NCI-H2196 treated with DMSO at 0.1 percent for 48 hours (cell line): Measurements from ENCODE around the gene STARD6.
"Not testable (repeated sequence)": the region's sequence is repeated elsewhere in the genome, so short reads cannot be mapped to it uniquely, and the experiment has no call there.

Experiments
- DNase-seq: peaks from one replicate; lab custom pipeline; 2025; ENCODE audit not compliant: unreplicated experiment; lab: John Stamatoyannopoulos, UW

The STARD6 gene

GRCh38 chr18:54338230-54338629 is 19.4 kb downstream of the STARD6 start:
- DNase-seq = no peak

DNA sequence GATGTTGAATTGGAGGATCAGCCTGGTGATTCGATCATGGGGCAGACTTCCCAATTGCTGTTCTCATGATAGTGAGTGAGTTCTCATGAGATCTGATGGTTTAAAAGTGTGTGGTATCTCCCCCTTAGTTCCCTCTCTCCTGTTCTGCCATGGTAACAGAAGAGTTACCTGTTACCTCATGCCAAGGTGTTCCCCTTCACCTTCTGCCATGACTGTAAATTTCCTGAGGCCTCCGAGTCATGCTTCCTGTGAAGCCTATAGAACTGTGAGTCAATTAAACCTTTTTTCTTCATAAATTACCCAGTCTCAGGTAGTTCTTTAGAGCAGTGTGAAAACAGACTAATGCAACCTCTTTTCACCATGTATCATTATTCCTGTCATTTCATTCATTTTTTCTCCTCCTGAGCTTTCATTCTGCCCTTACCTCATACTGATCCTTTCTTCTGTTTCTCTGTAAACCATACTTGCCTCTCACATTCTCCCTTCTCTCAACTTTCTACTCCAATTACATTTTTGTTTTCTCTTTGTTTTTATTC is 22.0 kb downstream of the STARD6 start:
- no peak for DNase-seq

GRCh38 chr18:54330768-54331548 is 26.7 kb downstream of the STARD6 start:
- DNase-seq = no peak

DNA sequence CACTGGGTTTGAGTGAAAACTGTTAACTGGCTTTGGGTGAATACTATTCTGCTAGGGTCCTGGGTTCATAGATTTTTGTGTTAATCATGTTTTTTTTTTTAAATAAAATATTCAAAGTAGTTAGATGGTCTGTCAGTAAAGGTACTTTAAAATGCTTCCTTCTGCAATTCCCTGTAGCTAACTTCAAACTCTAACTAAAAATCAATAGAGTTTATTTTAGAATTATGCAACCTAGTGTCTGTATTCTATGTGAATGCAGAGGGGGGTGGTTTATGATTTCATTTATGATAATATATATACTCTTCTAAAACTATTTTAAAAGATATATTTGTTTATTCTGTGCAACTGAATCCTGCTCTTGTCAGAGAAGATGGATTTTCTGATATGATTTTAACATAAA is 27.9 kb downstream of the STARD6 start:
- DNase-seq = no peak

GRCh38 chr18:54327818-54328217 is 29.8 kb downstream of the STARD6 start:
- DNase-seq = no peak

GRCh38 chr18:54323970-54324369 is 33.7 kb downstream of the STARD6 start:
- no peak for DNase-seq

- no peak for DNase-seq
Observed at GRCh38 chr18:54323561-54323960, 34.1 kb downstream of the STARD6 start.

- DNase-seq = no peak
Observed at GRCh38 chr18:54316071-54316820, 41.4 kb downstream of the STARD6 start.

GRCh38 chr18:54309564-54309963 is 48.1 kb downstream of the STARD6 start:
- not testable (repeated sequence) for DNase-seq

DNA sequence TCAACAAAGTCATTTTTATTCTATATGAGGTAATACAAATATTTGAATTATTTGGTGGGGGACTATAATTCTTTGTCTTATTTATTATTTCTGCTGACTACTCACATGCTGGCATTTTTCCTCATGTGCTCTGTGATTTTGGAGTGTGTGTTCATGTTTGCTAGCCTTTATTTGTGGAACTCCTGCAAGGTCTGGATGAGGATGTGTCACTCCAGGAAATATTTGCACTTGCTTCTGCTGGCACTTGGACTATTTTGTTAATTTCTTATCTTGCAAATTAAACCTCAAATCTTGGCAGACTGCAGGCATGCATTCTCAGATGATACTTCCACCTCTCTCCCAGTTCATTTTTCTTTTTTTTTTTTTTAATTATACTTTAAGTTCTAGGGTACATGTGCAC is 54.2 kb downstream of the STARD6 start:
- no peak for DNase-seq

- DNase-seq = not testable (repeated sequence)
Observed at GRCh38 chr18:54298991-54299390, 58.7 kb downstream of the STARD6 start.

DNA sequence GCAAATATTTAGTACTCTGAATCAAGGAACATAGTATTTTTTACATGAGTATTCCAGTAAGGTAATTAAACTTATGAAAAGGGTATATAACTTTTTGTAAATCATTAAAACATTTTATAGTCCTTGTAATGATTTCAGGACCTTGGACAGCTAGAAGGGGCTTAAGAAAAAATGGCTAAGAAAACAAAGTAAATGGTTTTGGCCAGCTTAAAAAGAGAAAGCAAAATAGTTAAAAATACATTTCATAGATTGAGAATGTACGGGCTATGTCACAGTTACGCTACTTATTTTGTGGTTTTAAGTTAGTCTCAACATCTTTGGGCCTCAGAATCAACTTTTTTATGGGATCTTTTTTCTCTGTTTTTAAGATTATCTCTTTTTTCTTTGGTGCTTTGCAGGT is 61.6 kb downstream of the STARD6 start:
- no peak for DNase-seq

DNA sequence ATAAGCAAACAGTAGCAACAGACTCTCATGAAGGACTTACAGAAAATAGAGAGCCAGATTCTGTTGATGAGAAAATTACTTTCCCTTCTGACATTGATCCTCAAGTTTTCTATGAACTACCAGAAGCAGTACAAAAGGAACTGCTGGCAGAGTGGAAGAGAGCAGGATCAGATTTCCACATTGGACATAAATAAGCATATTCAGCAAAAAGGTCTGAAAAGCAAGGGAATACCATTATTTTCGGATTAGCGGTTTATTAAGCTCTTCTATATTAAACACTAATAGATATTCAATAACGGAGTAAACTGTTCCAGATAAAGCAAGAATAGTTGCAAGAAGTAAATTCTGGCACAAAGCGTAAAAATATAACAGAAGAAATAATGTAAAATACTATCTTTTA is 63.4 kb downstream of the STARD6 start:
- no peak for DNase-seq

DNA sequence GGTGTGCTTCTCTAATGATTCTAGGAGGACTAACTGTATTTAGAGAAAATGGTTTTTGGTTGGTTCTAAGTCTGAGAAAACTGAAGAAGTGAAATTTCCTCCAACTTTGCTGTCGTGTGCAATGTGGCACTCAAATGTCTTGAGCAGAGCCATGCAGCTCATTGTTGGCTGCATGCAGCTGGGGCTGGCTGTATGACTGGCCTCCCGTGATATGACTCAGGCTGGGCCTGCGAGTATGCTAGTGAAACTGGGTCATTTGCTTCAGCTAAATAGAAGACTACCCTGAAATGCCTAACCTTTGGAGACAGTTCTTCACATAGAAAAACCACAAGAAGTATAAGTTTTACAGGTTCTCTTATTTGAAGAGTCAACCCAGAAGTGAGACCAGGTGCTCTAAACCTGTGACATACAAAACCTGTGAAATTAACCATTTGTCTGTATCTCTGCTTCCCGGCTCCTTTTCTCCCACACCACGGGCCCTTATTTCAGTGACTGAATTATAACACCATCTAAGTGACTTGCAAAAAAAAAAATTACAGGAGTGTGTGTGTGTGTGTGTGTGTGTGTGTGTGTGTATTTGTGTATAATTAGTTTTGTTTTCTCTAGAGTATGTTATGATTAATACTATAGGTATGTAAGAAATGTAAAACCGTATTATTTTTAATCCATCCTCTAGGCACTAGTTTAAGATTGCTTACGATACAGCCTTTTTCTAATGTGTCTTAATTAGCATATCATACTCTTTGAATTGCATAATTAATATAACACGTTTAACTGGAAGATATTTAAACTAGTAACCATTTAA is 72.5 kb downstream of the STARD6 start:
- DNase-seq = no peak

GRCh38 chr18:54284535-54284934 is 73.1 kb downstream of the STARD6 start:
- DNase-seq = no peak

- DNase-seq = no peak
Observed at GRCh38 chr18:54280220-54280569, 77.5 kb downstream of the STARD6 start.

- no peak for DNase-seq
Observed at GRCh38 chr18:54279477-54280219, 78.0 kb downstream of the STARD6 start.

GRCh38 chr18:54278615-54279014 is 79.0 kb downstream of the STARD6 start:
- DNase-seq = no peak

- no peak for DNase-seq
Observed at GRCh38 chr18:54277899-54278298, 79.8 kb downstream of the STARD6 start.
